ENCODE measurements around the gene LPXN.

LPXN gene

GRCh38 chr11:58549644-58550043 lies 26.0 kb downstream of the LPXN start:
- peaks cover 73% of the 10 kb centered on the region for H3K36me3 ChIP-seq (ENCODE audit: insufficient read depth, low read length)
- H3K9ac ChIP-seq (ENCODE audit: low read depth, low read length), result no peak overlapping the region
- H3K4me2 ChIP-seq (ENCODE audit: low read length), result no peak overlapping the region
- no peak overlapping the region for H3K4me3 ChIP-seq (ENCODE audit: low read length)
- H3K9me3 ChIP-seq (replicated peaks; ENCODE audit: low read length), result no peaks in the 10 kb centered on the region
- no peaks in the 10 kb centered on the region for H3K27me3 ChIP-seq (ENCODE audit: control insufficient read depth, insufficient read depth, low read length)
- H3K4me1 ChIP-seq (ENCODE audit: control insufficient read depth, insufficient read depth, low read length), result no peaks in the 10 kb centered on the region

GRCh38 chr11:58546841-58547240 lies 28.8 kb downstream of the LPXN start:
- H3K36me3 ChIP-seq (ENCODE audit: insufficient read depth, low read length), result peaks cover 53% of the 10 kb centered on the region
- H3K4me2 ChIP-seq (ENCODE audit: low read length), result no peak overlapping the region
- no peak overlapping the region for H3K4me3 ChIP-seq (ENCODE audit: low read length)
- no peak overlapping the region for H3K9ac ChIP-seq (ENCODE audit: low read depth, low read length)
- no peaks in the 10 kb centered on the region for H3K4me1 ChIP-seq (ENCODE audit: control insufficient read depth, insufficient read depth, low read length)
- no peaks in the 10 kb centered on the region for H3K9me3 ChIP-seq (replicated peaks; ENCODE audit: low read length)
- no peaks in the 10 kb centered on the region for H3K27me3 ChIP-seq (ENCODE audit: control insufficient read depth, insufficient read depth, low read length)

- Histone ChIP-seq H3K4me3 (ENCODE audit: low read length) (no peak overlapping the region), H3K27me3 (ENCODE audit: control insufficient read depth, insufficient read depth, low read length) (no peaks in the 10 kb centered on the region), H3K4me2 (ENCODE audit: low read length) (no peak overlapping the region), H3K9me3 (replicated peaks; ENCODE audit: low read length) (no peaks in the 10 kb centered on the region), H3K4me1 (ENCODE audit: control insufficient read depth, insufficient read depth, low read length) (no peaks in the 10 kb centered on the region), H3K36me3 (ENCODE audit: insufficient read depth, low read length) (peaks cover 22% of the 10 kb centered on the region), H3K9ac (ENCODE audit: low read depth, low read length) (no peak overlapping the region)
Observed at GRCh38 chr11:58531865-58532341, 43.8 kb downstream of the LPXN start.

- H3K4me1 ChIP-seq (ENCODE audit: control insufficient read depth, insufficient read depth, low read length), result no peaks in the 10 kb centered on the region
- H3K4me3 ChIP-seq (ENCODE audit: low read length), result no peak overlapping the region
- H3K36me3 ChIP-seq (ENCODE audit: insufficient read depth, low read length), result peaks cover 25% of the 10 kb centered on the region
- H3K4me2 ChIP-seq (ENCODE audit: low read length), result no peak overlapping the region
- H3K9me3 ChIP-seq (replicated peaks; ENCODE audit: low read length), result no peaks in the 10 kb centered on the region
- H3K27me3 ChIP-seq (ENCODE audit: control insufficient read depth, insufficient read depth, low read length), result no peaks in the 10 kb centered on the region
- H3K9ac ChIP-seq (ENCODE audit: low read depth, low read length), result no peak overlapping the region
Observed at GRCh38 chr11:58530236-58530635, 45.4 kb downstream of the LPXN start.

- H3K4me3 ChIP-seq (ENCODE audit: low read length), result no peak overlapping the region
- H3K36me3 ChIP-seq (ENCODE audit: insufficient read depth, low read length), result peaks cover 23% of the 10 kb centered on the region
- peaks cover 4% of the 10 kb centered on the region for H3K4me1 ChIP-seq (ENCODE audit: control insufficient read depth, insufficient read depth, low read length)
- H3K9me3 ChIP-seq (replicated peaks; ENCODE audit: low read length), result no peaks in the 10 kb centered on the region
- H3K4me2 ChIP-seq (ENCODE audit: low read length), result no peak overlapping the region
- H3K9ac ChIP-seq (ENCODE audit: low read depth, low read length), result no peak overlapping the region
- no peaks in the 10 kb centered on the region for H3K27me3 ChIP-seq (ENCODE audit: control insufficient read depth, insufficient read depth, low read length)
Observed at GRCh38 chr11:58527429-58527828, 48.2 kb downstream of the LPXN start.

GRCh38 chr11:58526721-58527120 lies 48.9 kb downstream of the LPXN start:
- no peak overlapping the region for H3K4me2 ChIP-seq (ENCODE audit: low read length)
- H3K4me1 ChIP-seq (ENCODE audit: control insufficient read depth, insufficient read depth, low read length), result peaks cover 4% of the 10 kb centered on the region
- peaks cover 23% of the 10 kb centered on the region for H3K36me3 ChIP-seq (ENCODE audit: insufficient read depth, low read length)
- H3K9ac ChIP-seq (ENCODE audit: low read depth, low read length), result no peak overlapping the region
- no peaks in the 10 kb centered on the region for H3K27me3 ChIP-seq (ENCODE audit: control insufficient read depth, insufficient read depth, low read length)
- no peak overlapping the region for H3K4me3 ChIP-seq (ENCODE audit: low read length)
- no peaks in the 10 kb centered on the region for H3K9me3 ChIP-seq (replicated peaks; ENCODE audit: low read length)

- no peaks in the 10 kb centered on the region for H3K9me3 ChIP-seq (replicated peaks; ENCODE audit: low read length)
- peaks cover 4% of the 10 kb centered on the region for H3K4me1 ChIP-seq (ENCODE audit: control insufficient read depth, insufficient read depth, low read length)
- no peak overlapping the region for H3K4me3 ChIP-seq (ENCODE audit: low read length)
- no peak overlapping the region for H3K4me2 ChIP-seq (ENCODE audit: low read length)
- H3K9ac ChIP-seq (ENCODE audit: low read depth, low read length), result no peak overlapping the region
- peaks cover 19% of the 10 kb centered on the region for H3K36me3 ChIP-seq (ENCODE audit: insufficient read depth, low read length)
- H3K27me3 ChIP-seq (ENCODE audit: control insufficient read depth, insufficient read depth, low read length), result no peaks in the 10 kb centered on the region
Observed at GRCh38 chr11:58525037-58525614, 50.5 kb downstream of the LPXN start.

GRCh38 chr11:58524232-58525036 lies 51.2 kb downstream of the LPXN start:
- no peak overlapping the region for H3K4me3 ChIP-seq (ENCODE audit: low read length)
- peaks cover 19% of the 10 kb centered on the region for H3K36me3 ChIP-seq (ENCODE audit: insufficient read depth, low read length)
- H3K4me2 ChIP-seq (ENCODE audit: low read length), result peak overlapping the region; percentile 30
- H3K4me1 ChIP-seq (ENCODE audit: control insufficient read depth, insufficient read depth, low read length), result peaks cover 4% of the 10 kb centered on the region
- H3K27me3 ChIP-seq (ENCODE audit: control insufficient read depth, insufficient read depth, low read length), result no peaks in the 10 kb centered on the region
- H3K9ac ChIP-seq (ENCODE audit: low read depth, low read length), result no peak overlapping the region
- H3K9me3 ChIP-seq (replicated peaks; ENCODE audit: low read length), result no peaks in the 10 kb centered on the region

GRCh38 chr11:58513747-58514367 lies 61.8 kb downstream of the LPXN start:
- no peak overlapping the region for H3K4me3 ChIP-seq (ENCODE audit: low read length)
- no peak overlapping the region for H3K9ac ChIP-seq (ENCODE audit: low read depth, low read length)
- no peak overlapping the region for H3K4me2 ChIP-seq (ENCODE audit: low read length)
- no peaks in the 10 kb centered on the region for H3K27me3 ChIP-seq (ENCODE audit: control insufficient read depth, insufficient read depth, low read length)
- H3K4me1 ChIP-seq (ENCODE audit: control insufficient read depth, insufficient read depth, low read length), result no peaks in the 10 kb centered on the region
- no peaks in the 10 kb centered on the region for H3K36me3 ChIP-seq (ENCODE audit: insufficient read depth, low read length)
- H3K9me3 ChIP-seq (replicated peaks; ENCODE audit: low read length), result no peaks in the 10 kb centered on the region

- H3K36me3 ChIP-seq (ENCODE audit: insufficient read depth, low read length), result no peaks in the 10 kb centered on the region
- H3K27me3 ChIP-seq (ENCODE audit: control insufficient read depth, insufficient read depth, low read length), result no peaks in the 10 kb centered on the region
- H3K4me3 ChIP-seq (ENCODE audit: low read length), result no peak overlapping the region
- no peaks in the 10 kb centered on the region for H3K9me3 ChIP-seq (replicated peaks; ENCODE audit: low read length)
- no peaks in the 10 kb centered on the region for H3K4me1 ChIP-seq (ENCODE audit: control insufficient read depth, insufficient read depth, low read length)
- no peak overlapping the region for H3K4me2 ChIP-seq (ENCODE audit: low read length)
- no peak overlapping the region for H3K9ac ChIP-seq (ENCODE audit: low read depth, low read length)
Observed at GRCh38 chr11:58511636-58512035, 64.0 kb downstream of the LPXN start.

GRCh38 chr11:58509748-58510147 lies 65.9 kb downstream of the LPXN start:
- Histone ChIP-seq H3K9me3 (replicated peaks; ENCODE audit: low read length) (no peaks in the 10 kb centered on the region), H3K9ac (ENCODE audit: low read depth, low read length) (no peak overlapping the region), H3K4me1 (ENCODE audit: control insufficient read depth, insufficient read depth, low read length) (no peaks in the 10 kb centered on the region), H3K27me3 (ENCODE audit: control insufficient read depth, insufficient read depth, low read length) (no peaks in the 10 kb centered on the region), H3K4me2 (ENCODE audit: low read length) (no peak overlapping the region), H3K4me3 (ENCODE audit: low read length) (no peak overlapping the region), H3K36me3 (ENCODE audit: insufficient read depth, low read length) (no peaks in the 10 kb centered on the region)

All from skeletal muscle satellite cell (primary cell).